Measurements from ENCODE around the gene F11R. TPM values are rescaled to one million over a fixed set of nuclear protein-coding genes. Genes with fewer than 3 reads are reported as not detected.
"Not testable (repeated sequence)": the region's sequence is repeated elsewhere in the genome, so short reads cannot be mapped to it uniquely, and the experiment has no call there.

The F11R gene
- total and polyA plus RNA-seq, 2 of the 13 experiments (the other 11 are each of a cell fraction or from before 2014, with no cell fraction given): 95.8 to 105 TPM

GRCh38 chr1:161017756-161018630, 3.0 kb downstream of the F11R start (continued):
- TF ChIP-seq ZNF570 (CRISPR knock-in tag; IDR thresholded peaks at IDR 0.05; ENCODE audit: borderline replicate concordance): no peak

- Histone ChIP-seq H3K4me1 (ENCODE audit: insufficient read depth, low read length) (peaks cover 72% of the 10 kb centered on the region), H3K79me2 (ENCODE audit: insufficient read depth, low read length) (peaks cover 50% of the 10 kb centered on the region)
- H3K36me3 ChIP-seq (replicated peaks in 1 of 2; ENCODE audit: control insufficient read depth in 1 of 2, insufficient read depth in 2 of 2, low read length in 2 of 2); H3K27ac ChIP-seq (ENCODE audit: extremely low read length, insufficient read depth, low read length); FAIRE-seq; H3K9ac ChIP-seq (ENCODE audit: insufficient read depth, low read depth, low read length); intact Hi-C loops (cut with micrococcal nuclease; ENCODE audit: unreplicated experiment); BruUV-seq (replicated peaks); DNase-seq (ENCODE audit: low spot score); H3K4me2 ChIP-seq (ENCODE audit: low read depth, low read length); H3K9me3 ChIP-seq (ENCODE audit: low read length); CTCF ChIA-PET (ENCODE audit: low intra/inter-chr PET ratio, low total read pairs); in situ Hi-C loops (cut with HindIII; ENCODE audit: extremely low pct_ligation_motif_present, low pct_unique_long_range_greater_than_20kb); ATAC-seq; H4K20me1 ChIP-seq (ENCODE audit: insufficient read depth, low read length); H3K27me3 ChIP-seq (ENCODE audit: control insufficient read depth in 1 of 2, insufficient read depth in 2 of 2, low read length in 2 of 2); H3K4me3 ChIP-seq (replicated peaks in 1 of 3; ENCODE audit: insufficient read depth in 1 of 3, low read depth in 2 of 3, low read length in 3 of 3); POLR2A ChIA-PET; H2AFZ ChIP-seq (ENCODE audit: low read length): not testable (repeated sequence)
- 85% methylated on average over 6 of the region's 7 CpGs for WGBS (ENCODE audit: low lambda C conversion rate)
Measured at GRCh38 chr1:161017181-161017580, 3.8 kb downstream of the F11R start.

GRCh38 chr1:161016683-161017082, 4.3 kb downstream of the F11R start:
- peak; percentile 20 for DNase-seq (ENCODE audit: low spot score)
- H2AFZ ChIP-seq (ENCODE audit: low read length); CTCF ChIA-PET (ENCODE audit: low intra/inter-chr PET ratio, low total read pairs); H3K9ac ChIP-seq (ENCODE audit: insufficient read depth, low read depth, low read length); intact Hi-C loops (cut with micrococcal nuclease; ENCODE audit: unreplicated experiment); POLR2A ChIA-PET; H3K4me2 ChIP-seq (ENCODE audit: low read depth, low read length); ATAC-seq; H3K4me3 ChIP-seq (replicated peaks in 1 of 3; ENCODE audit: insufficient read depth in 1 of 3, low read depth in 2 of 3, low read length in 3 of 3); in situ Hi-C loops (cut with HindIII; ENCODE audit: extremely low pct_ligation_motif_present, low pct_unique_long_range_greater_than_20kb); BruUV-seq (replicated peaks); H3K27me3 ChIP-seq (ENCODE audit: control insufficient read depth in 1 of 2, insufficient read depth in 2 of 2, low read length in 2 of 2); H3K9me3 ChIP-seq (ENCODE audit: low read length); H3K27ac ChIP-seq (ENCODE audit: extremely low read length, insufficient read depth, low read length); FAIRE-seq; H3K36me3 ChIP-seq (replicated peaks in 1 of 2; ENCODE audit: control insufficient read depth in 1 of 2, insufficient read depth in 2 of 2, low read length in 2 of 2); H4K20me1 ChIP-seq (ENCODE audit: insufficient read depth, low read length): not testable (repeated sequence)
- TF ChIP-seq ZNF652 (CRISPR knock-in tag; IDR thresholded peaks at IDR 0.05; ENCODE audit: borderline replicate concordance, low read depth): peak; percentile 19; the same call in 1 of the 2 replicates
- WGBS (ENCODE audit: low lambda C conversion rate): 36% methylated on average over 1 of the region's 1 CpG
- Histone ChIP-seq H3K4me1 (ENCODE audit: insufficient read depth, low read length) (peaks cover 71% of the 10 kb centered on the region), H3K79me2 (ENCODE audit: insufficient read depth, low read length) (peaks cover 55% of the 10 kb centered on the region)

Measured in HepG2 (cell line).